ENCODE results near the gene SLC47A2. TPM values are rescaled to one million over a fixed set of nuclear protein-coding genes. Genes with fewer than 3 reads are reported as not detected.

SLC47A2 gene
- total and polyA plus RNA-seq, 2 of the 13 experiments (the other 11 are each of a cell fraction or from before 2014, with no cell fraction given) = 0.04 TPM; not detected in 1

DNA sequence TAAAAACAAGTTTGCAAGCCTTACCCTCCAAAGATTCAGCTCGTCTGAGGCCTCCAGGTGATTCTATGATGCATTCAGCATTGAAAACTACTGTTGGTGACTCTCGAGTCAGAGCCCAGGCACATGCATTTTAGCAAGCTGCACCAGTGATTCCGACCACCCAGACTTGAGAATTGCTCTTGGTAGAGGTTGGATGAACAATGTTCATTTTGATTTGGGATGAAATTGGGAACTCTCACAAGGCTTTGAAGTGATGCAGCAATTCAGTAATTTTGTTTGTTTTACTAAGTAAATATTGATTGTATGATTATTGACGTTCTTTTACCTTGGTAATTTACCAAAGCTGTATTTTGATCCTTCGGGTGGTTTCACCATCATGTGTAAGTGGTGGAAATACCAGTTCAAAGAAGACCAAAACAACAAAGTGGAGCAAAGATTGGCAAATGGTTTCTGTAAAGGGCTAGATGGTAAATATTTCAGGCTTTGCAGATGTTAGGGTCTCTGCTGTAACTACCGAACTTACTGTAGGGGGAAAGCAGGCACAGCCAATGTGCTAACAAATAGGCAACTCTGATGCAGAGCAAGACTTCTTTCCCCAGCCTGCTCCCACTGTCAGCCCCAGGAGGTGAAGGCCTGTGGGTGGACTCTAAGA, 56.0 kb downstream of the SLC47A2 start (continued):
- TF ChIP-seq, protein P1, sequence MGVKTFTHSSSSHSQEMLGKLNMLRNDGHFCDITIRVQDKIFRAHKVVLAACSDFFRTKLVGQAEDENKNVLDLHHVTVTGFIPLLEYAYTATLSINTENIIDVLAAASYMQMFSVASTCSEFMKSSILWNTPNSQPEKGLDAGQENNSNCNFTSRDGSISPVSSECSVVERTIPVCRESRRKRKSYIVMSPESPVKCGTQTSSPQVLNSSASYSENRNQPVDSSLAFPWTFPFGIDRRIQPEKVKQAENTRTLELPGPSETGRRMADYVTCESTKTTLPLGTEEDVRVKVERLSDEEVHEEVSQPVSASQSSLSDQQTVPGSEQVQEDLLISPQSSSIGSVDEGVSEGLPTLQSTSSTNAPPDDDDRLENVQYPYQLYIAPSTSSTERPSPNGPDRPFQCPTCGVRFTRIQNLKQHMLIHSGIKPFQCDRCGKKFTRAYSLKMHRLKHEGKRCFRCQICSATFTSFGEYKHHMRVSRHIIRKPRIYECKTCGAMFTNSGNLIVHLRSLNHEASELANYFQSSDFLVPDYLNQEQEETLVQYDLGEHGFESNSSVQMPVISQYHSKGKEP (CRISPR knock-in tag; IDR thresholded peaks at IDR 0.05) = no peak
- TF ChIP-seq THAP11 (CRISPR knock-in tag; IDR thresholded peaks at IDR 0.05) = peak; percentile 65
- peak; percentile 58; the same call in 1 of the 2 replicates for TF ChIP-seq ETV5 (CRISPR knock-in tag; IDR thresholded peaks at IDR 0.05; ENCODE audit: borderline replicate concordance)
- TF ChIP-seq MED8 (CRISPR knock-in tag; IDR thresholded peaks at IDR 0.05; ENCODE audit: insufficient replicate concordance) = peak; percentile 76
- no peak for TF ChIP-seq ZSCAN22 (CRISPR knock-in tag; IDR thresholded peaks at IDR 0.05)
- TF ChIP-seq, protein P2, sequence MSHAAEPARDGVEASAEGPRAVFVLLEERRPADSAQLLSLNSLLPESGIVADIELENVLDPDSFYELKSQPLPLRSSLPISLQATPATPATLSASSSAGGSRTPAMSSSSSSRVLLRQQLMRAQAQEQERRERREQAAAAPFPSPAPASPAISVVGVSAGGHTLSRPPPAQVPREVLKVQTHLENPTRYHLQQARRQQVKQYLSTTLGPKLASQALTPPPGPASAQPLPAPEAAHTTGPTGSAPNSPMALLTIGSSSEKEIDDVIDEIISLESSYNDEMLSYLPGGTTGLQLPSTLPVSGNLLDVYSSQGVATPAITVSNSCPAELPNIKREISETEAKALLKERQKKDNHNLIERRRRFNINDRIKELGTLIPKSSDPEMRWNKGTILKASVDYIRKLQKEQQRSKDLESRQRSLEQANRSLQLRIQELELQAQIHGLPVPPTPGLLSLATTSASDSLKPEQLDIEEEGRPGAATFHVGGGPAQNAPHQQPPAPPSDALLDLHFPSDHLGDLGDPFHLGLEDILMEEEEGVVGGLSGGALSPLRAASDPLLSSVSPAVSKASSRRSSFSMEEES (CRISPR knock-in tag; IDR thresholded peaks at IDR 0.05) = peak; percentile 82
- no peak for TF ChIP-seq ZNF296 (CRISPR knock-in tag; conservative IDR thresholded peaks at IDR 0.05)
- TF ChIP-seq, protein P3, sequence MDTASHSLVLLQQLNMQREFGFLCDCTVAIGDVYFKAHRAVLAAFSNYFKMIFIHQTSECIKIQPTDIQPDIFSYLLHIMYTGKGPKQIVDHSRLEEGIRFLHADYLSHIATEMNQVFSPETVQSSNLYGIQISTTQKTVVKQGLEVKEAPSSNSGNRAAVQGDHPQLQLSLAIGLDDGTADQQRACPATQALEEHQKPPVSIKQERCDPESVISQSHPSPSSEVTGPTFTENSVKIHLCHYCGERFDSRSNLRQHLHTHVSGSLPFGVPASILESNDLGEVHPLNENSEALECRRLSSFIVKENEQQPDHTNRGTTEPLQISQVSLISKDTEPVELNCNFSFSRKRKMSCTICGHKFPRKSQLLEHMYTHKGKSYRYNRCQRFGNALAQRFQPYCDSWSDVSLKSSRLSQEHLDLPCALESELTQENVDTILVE (CRISPR knock-in tag; IDR thresholded peaks at IDR 0.05) = peak; percentile 69; the same call in 1 of the 2 replicates
- no peak for TF ChIP-seq ZNF335 (CRISPR knock-in tag; IDR thresholded peaks at IDR 0.05)
- no peak for TF ChIP-seq NONO (IDR thresholded peaks at IDR 0.05)
- TF ChIP-seq NONO (CRISPR knock-in tag; conservative IDR thresholded peaks at IDR 0.05) = peak; percentile 56; the same call in 1 of the 2 replicates
- TF ChIP-seq, protein P4, sequence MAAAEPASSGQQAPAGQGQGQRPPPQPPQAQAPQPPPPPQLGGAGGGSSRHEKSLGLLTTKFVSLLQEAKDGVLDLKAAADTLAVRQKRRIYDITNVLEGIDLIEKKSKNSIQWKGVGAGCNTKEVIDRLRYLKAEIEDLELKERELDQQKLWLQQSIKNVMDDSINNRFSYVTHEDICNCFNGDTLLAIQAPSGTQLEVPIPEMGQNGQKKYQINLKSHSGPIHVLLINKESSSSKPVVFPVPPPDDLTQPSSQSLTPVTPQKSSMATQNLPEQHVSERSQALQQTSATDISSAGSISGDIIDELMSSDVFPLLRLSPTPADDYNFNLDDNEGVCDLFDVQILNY (CRISPR knock-in tag; conservative IDR thresholded peaks at IDR 0.05) = no peak
- no peak for TF ChIP-seq ZNF790 (CRISPR knock-in tag; IDR thresholded peaks at IDR 0.05; ENCODE audit: borderline replicate concordance)
- TF ChIP-seq HHEX (CRISPR knock-in tag; IDR thresholded peaks at IDR 0.05) = peak; percentile 67
- TF ChIP-seq ZNF484 (CRISPR knock-in tag; IDR thresholded peaks at IDR 0.05; ENCODE audit: borderline replicate concordance, low read depth) = no peak
- TF ChIP-seq, protein P5, sequence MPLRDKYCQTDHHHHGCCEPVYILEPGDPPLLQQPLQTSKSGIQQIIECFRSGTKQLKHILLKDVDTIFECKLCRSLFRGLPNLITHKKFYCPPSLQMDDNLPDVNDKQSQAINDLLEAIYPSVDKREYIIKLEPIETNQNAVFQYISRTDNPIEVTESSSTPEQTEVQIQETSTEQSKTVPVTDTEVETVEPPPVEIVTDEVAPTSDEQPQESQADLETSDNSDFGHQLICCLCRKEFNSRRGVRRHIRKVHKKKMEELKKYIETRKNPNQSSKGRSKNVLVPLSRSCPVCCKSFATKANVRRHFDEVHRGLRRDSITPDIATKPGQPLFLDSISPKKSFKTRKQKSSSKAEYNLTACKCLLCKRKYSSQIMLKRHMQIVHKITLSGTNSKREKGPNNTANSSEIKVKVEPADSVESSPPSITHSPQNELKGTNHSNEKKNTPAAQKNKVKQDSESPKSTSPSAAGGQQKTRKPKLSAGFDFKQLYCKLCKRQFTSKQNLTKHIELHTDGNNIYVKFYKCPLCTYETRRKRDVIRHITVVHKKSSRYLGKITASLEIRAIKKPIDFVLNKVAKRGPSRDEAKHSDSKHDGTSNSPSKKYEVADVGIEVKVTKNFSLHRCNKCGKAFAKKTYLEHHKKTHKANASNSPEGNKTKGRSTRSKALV (CRISPR knock-in tag; IDR thresholded peaks at IDR 0.05) = no peak
- TF ChIP-seq HMGA1 (CRISPR knock-in tag; conservative IDR thresholded peaks at IDR 0.05) = no peak
- no peak for TF ChIP-seq ZNF354B (CRISPR knock-in tag; IDR thresholded peaks at IDR 0.05)
- peak; percentile 60; the same call in 1 of the 2 replicates for TF ChIP-seq KLF6 (CRISPR knock-in tag; IDR thresholded peaks at IDR 0.05)
- TF ChIP-seq, protein P6, sequence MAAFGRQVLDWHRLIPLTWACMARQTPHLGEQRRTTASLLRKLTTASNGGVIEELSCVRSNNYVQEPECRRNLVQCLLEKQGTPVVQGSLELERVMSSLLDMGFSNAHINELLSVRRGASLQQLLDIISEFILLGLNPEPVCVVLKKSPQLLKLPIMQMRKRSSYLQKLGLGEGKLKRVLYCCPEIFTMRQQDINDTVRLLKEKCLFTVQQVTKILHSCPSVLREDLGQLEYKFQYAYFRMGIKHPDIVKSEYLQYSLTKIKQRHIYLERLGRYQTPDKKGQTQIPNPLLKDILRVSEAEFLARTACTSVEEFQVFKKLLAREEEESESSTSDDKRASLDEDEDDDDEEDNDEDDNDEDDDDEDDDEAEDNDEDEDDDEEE (CRISPR knock-in tag; IDR thresholded peaks at IDR 0.05) = no peak
- TF ChIP-seq XBP1 (CRISPR knock-in tag; IDR thresholded peaks at IDR 0.05) = no peak
- TF ChIP-seq, protein P7, sequence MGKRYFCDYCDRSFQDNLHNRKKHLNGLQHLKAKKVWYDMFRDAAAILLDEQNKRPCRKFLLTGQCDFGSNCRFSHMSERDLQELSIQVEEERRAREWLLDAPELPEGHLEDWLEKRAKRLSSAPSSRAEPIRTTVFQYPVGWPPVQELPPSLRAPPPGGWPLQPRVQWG (CRISPR knock-in tag; IDR thresholded peaks at IDR 0.05; ENCODE audit: borderline replicate concordance, low read depth) = no peak
